DND-41 (cell line): ENCODE data around the gene FHDC1.

Source experiments
- ATAC-seq: fragments of 200-7000 bp; cut with Tn5 transposase; 3 replicates; pipeline ENCODE4 v1.9.1; 2021; ENCODE audit warnings: low read depth; ENCODE audit not compliant: insufficient read depth
- DNase-seq: peaks from one replicate; pipeline ENCODE4 v3.0.0-alpha.2; 2020
- H2AFZ ChIP-seq: 2 replicates; pipeline ENCODE4 v1.6.0; 2012; ENCODE audit warnings: low read depth, low read length
- H3K27ac ChIP-seq: 2 replicates; pipeline ENCODE4 v1.5.1; 2012; ENCODE audit warnings: low read length, inconsistent platforms
- H3K27me3 ChIP-seq: fragments of 200-600 bp; sonication (generic); 2 replicates; pipeline ENCODE4 v1.6.0; 2012; ENCODE audit warnings: low read length, mild to moderate bottlenecking, inconsistent platforms; ENCODE audit not compliant: insufficient read depth, poor library complexity
- H3K36me3 ChIP-seq: 2 replicates; pipeline ENCODE4 v1.5.1; 2012; ENCODE audit warnings: low read length, inconsistent platforms; ENCODE audit not compliant: insufficient read depth
- H3K4me1 ChIP-seq: 2 replicates; pipeline ENCODE4 v1.5.1; 2012; ENCODE audit warnings: mild to moderate bottlenecking, low read length; ENCODE audit not compliant: insufficient read depth
- H3K4me2 ChIP-seq: 2 replicates; pipeline ENCODE4 v1.6.0; 2012; ENCODE audit warnings: mild to moderate bottlenecking, moderate library complexity, low read length, inconsistent platforms; ENCODE audit not compliant: insufficient read depth
- H3K4me3 ChIP-seq, 2 experiments: fragments of 200-600 bp in 1 of 2; shearing (Covaris generic) in 1 of 2; 2 replicates each; pipeline ENCODE4 v1.5.1; 2012 to 2016; ENCODE audit warnings: inconsistent platforms in 2 of 2, low read length in 2 of 2, mild to moderate bottlenecking in 2 of 2, low read depth in 1 of 2, moderate library complexity in 1 of 2
- H3K79me2 ChIP-seq: 2 replicates; pipeline ENCODE4 v1.6.0; 2012; ENCODE audit warnings: low read length, inconsistent platforms; ENCODE audit not compliant: insufficient read depth
- H3K9ac ChIP-seq: 2 replicates; pipeline ENCODE4 v1.6.0; 2012; ENCODE audit warnings: low read depth, mild to moderate bottlenecking, inconsistent platforms, low read length, moderate library complexity
- H3K9me3 ChIP-seq: 2 replicates; pipeline ENCODE4 v1.5.1; 2012; ENCODE audit warnings: low read length, moderate library complexity, mild to moderate bottlenecking, inconsistent platforms; ENCODE audit not compliant: insufficient read depth, severe bottlenecking
- H4K20me1 ChIP-seq: 2 replicates; pipeline ENCODE4 v1.6.0; 2012; ENCODE audit warnings: low read length; ENCODE audit not compliant: insufficient read depth
- CTCF ChIP-seq: IDR thresholded peaks from 2 replicates; pipeline ENCODE4 v1.5.1; 2012; ENCODE audit warnings: borderline replicate concordance, low read length, moderate library complexity, mild to moderate bottlenecking; ENCODE audit not compliant: poor library complexity, severe bottlenecking; ENCODE audit errors: extremely low read depth
- EZH2 ChIP-seq: IDR thresholded peaks from 3 replicates; pipeline ENCODE4 v1.6.1; 2012; ENCODE audit warnings: borderline replicate concordance, low read depth, mild to moderate bottlenecking, moderate library complexity, low read length, inconsistent platforms; ENCODE audit not compliant: severe bottlenecking

FHDC1 gene

GRCh38 chr4:152935631-152936445 lies at the start of gene FHDC1:
Gene FHDC1 (plus strand): TSS chr4:152936323. CDS start chr4:152943058, 6,735 bp downstream.
- no peak within 1 kb of the TSS for H2AFZ ChIP-seq
- H3K4me2 ChIP-seq = peak within 1 kb of the TSS; percentile 91
- no peak within 1 kb of the TSS for H3K27ac ChIP-seq
- H3K36me3 ChIP-seq = no peaks in the 10 kb centered on the region
- H3K9me3 ChIP-seq = no peaks in the 10 kb centered on the region
- H3K4me3 ChIP-seq = peak within 1 kb of the TSS; percentile 19 to 55; a peak in 3 of 4 replicates
- no peaks in the 10 kb centered on the region for H3K79me2 ChIP-seq
- H4K20me1 ChIP-seq = 0 out of 2 replicates have a peak, but pooled peaks cover 3% of the 10 kb centered on the region
- peaks cover 20% of the 10 kb centered on the region for H3K4me1 ChIP-seq
- no peak for DNase-seq
- TF ChIP-seq EZH2 = no peak
- no peak for TF ChIP-seq CTCF
- H3K27me3 ChIP-seq = peaks cover 55% of the 10 kb centered on the region
- ATAC-seq = no peak
- H3K9ac ChIP-seq = peak within 1 kb of the TSS; percentile 30; the same call in 1 of the 2 replicates

- H3K9me3 ChIP-seq = no peaks in the 10 kb centered on the region
- no peaks in the 10 kb centered on the region for H4K20me1 ChIP-seq
- no peak overlapping the region for H2AFZ ChIP-seq
- no peak overlapping the region for H3K27ac ChIP-seq
- H3K4me3 ChIP-seq = no peak overlapping the region
- no peaks in the 10 kb centered on the region for H3K4me1 ChIP-seq
- no peak overlapping the region for H3K9ac ChIP-seq
- DNase-seq (no peak), ATAC-seq (no peak)
- H3K79me2 ChIP-seq = no peaks in the 10 kb centered on the region
- no peaks in the 10 kb centered on the region for H3K36me3 ChIP-seq
- no peaks in the 10 kb centered on the region for H3K27me3 ChIP-seq
- H3K4me2 ChIP-seq = no peak overlapping the region
- no peak for TF ChIP-seq CTCF
- no peak for TF ChIP-seq EZH2
Measured at GRCh38 chr4:152887981-152888380, 48.1 kb upstream of the FHDC1 start.

- H3K79me2 ChIP-seq = no peaks in the 10 kb centered on the region
- H3K4me2 ChIP-seq = no peak overlapping the region
- no peak for TF ChIP-seq EZH2
- H3K36me3 ChIP-seq = no peaks in the 10 kb centered on the region
- no peaks in the 10 kb centered on the region for H4K20me1 ChIP-seq
- H3K27ac ChIP-seq = no peak overlapping the region
- DNase-seq = no peak
- no peak overlapping the region for H2AFZ ChIP-seq
- H3K4me3 ChIP-seq = no peak overlapping the region
- H3K9me3 ChIP-seq = no peaks in the 10 kb centered on the region
- no peak for ATAC-seq
- H3K27me3 ChIP-seq = no peaks in the 10 kb centered on the region
- H3K9ac ChIP-seq = no peak overlapping the region
- no peaks in the 10 kb centered on the region for H3K4me1 ChIP-seq
Measured at GRCh38 chr4:152892974-152893373, 43.1 kb upstream of the FHDC1 start.

- no peak for ATAC-seq
- TF ChIP-seq CTCF = no peak
- no peak for TF ChIP-seq EZH2
- H3K27me3 ChIP-seq = no peaks in the 10 kb centered on the region
- H3K27ac ChIP-seq = no peak overlapping the region
- H4K20me1 ChIP-seq = no peaks in the 10 kb centered on the region
- H3K79me2 ChIP-seq = no peaks in the 10 kb centered on the region
- no peak overlapping the region for H3K9ac ChIP-seq
- H3K4me1 ChIP-seq = no peaks in the 10 kb centered on the region
- H3K4me3 ChIP-seq = no peak overlapping the region
- DNase-seq = no peak
- H2AFZ ChIP-seq = no peak overlapping the region
- H3K36me3 ChIP-seq = no peaks in the 10 kb centered on the region
- no peak overlapping the region for H3K4me2 ChIP-seq
- H3K9me3 ChIP-seq = no peaks in the 10 kb centered on the region
Measured at GRCh38 chr4:152894673-152895072, 41.5 kb upstream of the FHDC1 start.
